ENCODE results near the gene RGS10. TPM values are rescaled to one million over a fixed set of nuclear protein-coding genes. Genes with fewer than 3 reads are reported as not detected.

The RGS10 gene
- total RNA-seq, 2 donors from 2014 or later: 4.3 to 7.5 TPM

- no peak for TF ChIP-seq CTCF (conservative IDR thresholded peaks at IDR 0.05)
- no peaks in the 10 kb centered on the region for H3K36me3 Mint-ChIP-seq (ENCODE audit: low read depth)
- H3K4me3 Mint-ChIP-seq: no peak overlapping the region
- no peak overlapping the region for H3K27ac ChIP-seq (ENCODE audit: low read depth, low read length)
- H3K27ac Mint-ChIP-seq: no peak overlapping the region
- H3K4me1 Mint-ChIP-seq: no peaks in the 10 kb centered on the region
- H3K36me3 ChIP-seq (ENCODE audit: control insufficient read depth, insufficient read depth, low read length): no peaks in the 10 kb centered on the region
- peaks cover under 1% of the 10 kb centered on the region for H3K27me3 ChIP-seq (ENCODE audit: control insufficient read depth, insufficient read depth, low read length, poor library complexity, severe bottlenecking)
- no peak for DNase-seq
- no peaks in the 10 kb centered on the region for H3K9me3 Mint-ChIP-seq
- no peak overlapping the region for H3K9ac ChIP-seq (ENCODE audit: extremely low read depth, low read length, poor library complexity, severe bottlenecking)
- 95% methylated on average over 4 to 6 of the region's 7 CpGs for WGBS, 2 experiments (ENCODE audit: insufficient coverage in 1 of 2, insufficient read length in 1 of 2)
- no peaks in the 10 kb centered on the region for H3K4me1 ChIP-seq (ENCODE audit: control insufficient read depth, insufficient read depth, low read length)
- H3K4me3 ChIP-seq (ENCODE audit: low read length): no peak overlapping the region
- peaks cover 44% of the 10 kb centered on the region for H3K27me3 Mint-ChIP-seq (ENCODE audit: insufficient read depth)
- no peaks in the 10 kb centered on the region for H3K9me3 ChIP-seq (ENCODE audit: control insufficient read depth, low read length)
Observed at GRCh38 chr10:119488675-119489074, 53.8 kb downstream of the RGS10 start.

GRCh38 chr10:119483839-119484238 is 58.7 kb downstream of the RGS10 start:
- Mint-ChIP-seq H3K4me1 (peaks cover 10% of the 10 kb centered on the region), H3K9me3 (no peaks in the 10 kb centered on the region), H3K4me3 (no peak overlapping the region), H3K27me3 (ENCODE audit: insufficient read depth) (peaks cover 76% of the 10 kb centered on the region), H3K36me3 (ENCODE audit: low read depth) (no peaks in the 10 kb centered on the region), H3K27ac (no peak overlapping the region)
- H3K4me1 ChIP-seq (ENCODE audit: control insufficient read depth, insufficient read depth, low read length): no peaks in the 10 kb centered on the region
- H3K36me3 ChIP-seq (ENCODE audit: control insufficient read depth, insufficient read depth, low read length): no peaks in the 10 kb centered on the region
- 93 to 96% methylated on average over 7 to 9 of the region's 9 CpGs for WGBS, 2 experiments (ENCODE audit: insufficient coverage in 1 of 2, insufficient read length in 1 of 2)
- H3K9me3 ChIP-seq (ENCODE audit: control insufficient read depth, low read length): no peaks in the 10 kb centered on the region
- no peak overlapping the region for H3K4me3 ChIP-seq (ENCODE audit: low read length)
- H3K27me3 ChIP-seq (ENCODE audit: control insufficient read depth, insufficient read depth, low read length, poor library complexity, severe bottlenecking): peaks cover 45% of the 10 kb centered on the region
- H3K27ac ChIP-seq (ENCODE audit: low read depth, low read length): no peak overlapping the region
- H3K9ac ChIP-seq (ENCODE audit: extremely low read depth, low read length, poor library complexity, severe bottlenecking): no peak overlapping the region
- DNase-seq: no peak
- no peak for TF ChIP-seq CTCF (conservative IDR thresholded peaks at IDR 0.05)

- no peaks in the 10 kb centered on the region for H3K4me1 ChIP-seq (ENCODE audit: control insufficient read depth, insufficient read depth, low read length)
- Mint-ChIP-seq H3K27ac (no peak overlapping the region), H3K9me3 (no peaks in the 10 kb centered on the region), H3K27me3 (ENCODE audit: insufficient read depth) (peaks cover 79% of the 10 kb centered on the region), H3K4me3 (no peak overlapping the region), H3K4me1 (peaks cover 10% of the 10 kb centered on the region), H3K36me3 (ENCODE audit: low read depth) (no peaks in the 10 kb centered on the region)
- no peak for TF ChIP-seq CTCF (conservative IDR thresholded peaks at IDR 0.05)
- H3K4me3 ChIP-seq (ENCODE audit: low read length): no peak overlapping the region
- no peak overlapping the region for H3K27ac ChIP-seq (ENCODE audit: low read depth, low read length)
- no peak overlapping the region for H3K9ac ChIP-seq (ENCODE audit: extremely low read depth, low read length, poor library complexity, severe bottlenecking)
- no peak for DNase-seq
- no peaks in the 10 kb centered on the region for H3K9me3 ChIP-seq (ENCODE audit: control insufficient read depth, low read length)
- H3K27me3 ChIP-seq (ENCODE audit: control insufficient read depth, insufficient read depth, low read length, poor library complexity, severe bottlenecking): peaks cover 53% of the 10 kb centered on the region
- H3K36me3 ChIP-seq (ENCODE audit: control insufficient read depth, insufficient read depth, low read length): no peaks in the 10 kb centered on the region
- 80 to 100% methylated on average over 1 to 4 of the region's 6 CpGs for WGBS, 2 experiments (ENCODE audit: insufficient coverage in 1 of 2, insufficient read length in 1 of 2)
Observed at GRCh38 chr10:119483001-119483400, 59.5 kb downstream of the RGS10 start.

Data from endodermal cell (in vitro differentiated cells).